GM10847 (cell line): Measurements from ENCODE around the gene IL37.

Experiments used
- POLR2A ChIP-seq: IDR thresholded peaks from 2 replicates; pipeline ENCODE4 v1.6.1; 2011; ENCODE audit not compliant: insufficient read length; ENCODE audit errors: extremely low read depth

Gene IL37

DNA sequence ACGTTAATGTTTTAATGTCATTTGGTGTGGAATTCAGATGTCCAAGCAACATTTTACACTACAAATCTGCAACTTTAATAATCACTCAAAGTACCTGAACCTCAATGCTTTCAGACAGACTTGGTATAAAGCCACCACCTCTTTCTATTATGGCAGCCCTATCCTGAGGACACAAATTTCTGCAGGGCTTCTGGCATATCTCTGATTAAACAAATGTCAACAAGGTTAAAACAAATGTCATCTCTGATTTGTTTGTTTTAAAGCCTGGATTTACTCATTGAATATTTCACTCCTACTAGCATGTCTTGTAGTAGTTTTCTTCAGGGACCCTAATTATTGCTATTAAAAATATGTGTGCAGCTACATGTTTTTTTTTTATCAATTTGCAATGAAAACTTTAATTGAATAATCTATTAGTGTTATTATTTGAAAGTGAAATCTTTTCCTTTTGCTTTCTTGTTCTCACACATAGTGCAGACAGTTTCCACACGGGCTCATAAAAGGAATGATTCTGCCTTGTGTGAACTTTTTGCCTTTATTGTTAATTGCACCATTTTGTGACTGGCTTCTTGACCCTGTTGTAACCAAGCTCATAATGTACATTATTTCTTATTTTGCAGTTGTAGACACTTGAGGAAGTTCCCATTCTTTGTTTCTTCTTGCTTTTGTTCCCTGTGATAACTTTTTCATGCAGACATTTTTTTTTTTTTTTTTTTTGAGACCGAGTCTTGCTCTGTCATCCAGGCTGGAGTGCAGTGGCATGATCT, 30.1 kb downstream of the IL37 start:
- no peak for TF ChIP-seq POLR2A

DNA sequence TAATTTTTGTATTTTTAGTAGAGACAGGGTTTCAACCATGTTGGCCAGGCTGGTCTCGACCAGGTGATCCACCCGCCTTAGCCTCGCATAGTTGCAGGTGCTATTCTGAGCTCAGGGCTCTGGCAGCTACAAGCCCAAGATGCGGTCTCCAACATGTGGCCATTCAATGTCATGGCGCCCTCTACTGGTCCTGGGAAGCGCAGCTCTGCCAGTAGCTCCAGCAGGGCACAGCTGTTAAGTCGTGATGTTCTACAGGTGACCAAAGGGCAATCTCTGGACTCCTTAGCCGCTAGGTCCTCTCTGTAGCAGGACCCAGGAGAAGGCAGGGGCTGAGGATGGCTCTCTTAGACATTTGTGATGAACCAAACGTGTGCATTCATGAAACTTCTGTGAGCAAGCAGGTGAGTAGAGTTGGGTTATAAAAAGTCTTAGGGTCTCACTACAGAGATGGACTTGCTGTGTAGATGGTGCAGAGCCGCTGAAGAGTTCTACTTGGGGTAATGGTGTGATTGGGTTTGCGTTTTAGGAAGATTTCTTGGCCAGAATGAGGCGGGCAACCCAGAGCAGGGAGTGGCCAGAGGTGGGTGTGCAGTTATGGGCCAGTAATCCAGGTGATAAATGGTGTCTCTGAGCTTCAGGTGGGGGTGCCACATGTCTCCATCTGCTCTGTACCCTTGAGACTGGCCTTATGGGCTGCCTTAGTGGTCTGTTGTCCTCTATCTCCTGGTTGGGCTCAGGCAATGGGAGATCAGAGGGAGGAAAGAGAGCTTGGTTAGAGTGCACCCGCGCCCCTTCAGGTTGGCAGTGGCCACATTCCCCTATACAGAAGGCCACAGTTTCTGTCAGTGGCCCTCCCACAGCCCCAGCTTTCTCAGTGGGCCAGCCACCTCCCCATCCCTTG, 31.0 kb downstream of the IL37 start:
- no peak for TF ChIP-seq POLR2A

DNA sequence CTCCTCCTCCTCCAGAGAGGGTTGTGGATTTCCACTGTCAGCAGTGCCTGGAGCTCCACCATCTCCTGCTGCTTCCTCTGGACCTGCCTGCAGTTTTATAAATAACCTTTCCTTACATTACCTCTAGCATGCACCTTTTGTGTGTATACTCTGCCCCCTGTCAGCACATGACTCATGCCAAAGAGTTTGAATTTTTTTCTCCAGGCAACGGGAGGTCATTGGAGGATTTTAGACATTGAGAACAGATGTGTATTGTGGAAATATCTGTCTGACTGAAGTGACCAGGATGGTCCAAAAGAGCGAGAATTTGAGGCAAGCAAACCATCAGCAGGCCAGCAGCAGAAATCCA, 31.7 kb downstream of the IL37 start:
- no peak for TF ChIP-seq POLR2A

DNA sequence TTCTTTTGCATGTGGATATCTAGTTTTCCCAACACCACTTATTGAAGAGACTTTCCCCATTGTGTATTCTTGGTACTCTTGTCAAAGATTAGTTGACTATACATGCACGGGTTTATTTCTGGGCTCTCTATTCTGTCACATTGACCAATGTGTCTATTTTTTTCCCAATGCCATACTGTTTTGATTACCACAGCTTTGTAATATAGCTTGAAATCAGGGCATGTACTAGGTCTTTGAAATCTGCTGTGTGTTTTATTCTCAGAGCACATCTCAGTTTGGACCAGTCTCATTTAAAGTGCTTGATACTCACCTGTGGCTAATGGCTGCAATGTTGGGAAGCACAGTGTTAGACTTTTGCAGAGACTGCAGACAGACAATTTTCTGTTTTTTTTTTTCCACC, 34.0 kb downstream of the IL37 start:
- TF ChIP-seq POLR2A = no peak

DNA sequence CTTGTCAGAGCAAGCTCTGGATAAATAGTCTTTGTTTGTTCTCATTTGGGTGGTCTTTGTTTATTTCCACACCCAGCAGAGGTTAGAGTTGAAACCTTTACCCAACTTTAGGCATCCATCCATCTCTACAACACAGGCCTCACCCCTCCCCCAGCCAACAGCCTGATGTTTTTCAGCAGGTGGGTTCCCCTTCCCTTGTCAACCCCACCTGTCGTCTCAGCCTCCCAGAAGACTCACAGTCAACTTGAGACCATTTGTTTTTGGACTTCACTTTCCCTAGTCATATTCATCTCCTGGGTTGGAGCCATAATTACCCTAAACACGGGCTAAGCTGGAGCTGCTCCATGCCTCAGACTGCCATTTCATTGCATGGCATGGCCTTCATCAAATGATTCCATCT, 35.1 kb downstream of the IL37 start:
- no peak for TF ChIP-seq POLR2A

DNA sequence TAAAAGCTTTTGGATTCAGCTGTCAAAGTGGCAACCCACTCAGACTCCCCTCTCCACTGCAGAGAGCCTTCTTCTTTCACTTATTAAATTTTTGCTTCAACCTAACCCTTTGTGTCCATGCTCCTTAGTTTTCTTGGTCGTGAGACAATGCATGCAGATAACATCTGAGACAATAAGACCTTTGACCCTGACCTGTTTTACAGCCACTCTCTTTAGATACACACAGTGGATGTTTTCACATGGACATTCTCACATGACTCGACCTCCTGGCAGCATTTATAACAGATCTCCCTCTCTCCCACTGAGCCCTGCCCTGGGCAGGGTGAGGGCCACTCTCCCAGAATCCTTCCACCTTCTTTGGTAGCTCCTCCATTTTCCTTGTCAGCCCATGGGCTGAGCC, 36.4 kb downstream of the IL37 start:
- TF ChIP-seq POLR2A = no peak

DNA sequence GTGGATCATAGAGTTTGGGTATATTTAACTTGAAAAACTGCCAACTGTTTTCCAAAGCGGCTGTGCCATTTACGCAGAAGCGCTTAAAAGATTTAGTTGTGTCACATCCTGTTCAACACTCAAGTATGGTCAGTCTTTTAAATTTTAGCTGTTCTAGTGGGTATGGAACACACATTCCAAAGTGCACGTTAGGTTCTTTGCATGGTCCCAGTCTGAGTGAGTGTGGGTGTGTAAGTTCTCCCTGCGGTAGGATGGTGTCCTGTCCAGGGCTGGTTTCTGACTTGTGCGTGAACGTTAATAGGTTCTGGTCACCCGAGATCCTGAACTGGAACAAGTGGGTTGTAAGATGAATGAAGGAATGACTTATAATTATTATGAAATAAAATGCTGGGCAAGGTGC, 38.5 kb downstream of the IL37 start:
- no peak for TF ChIP-seq POLR2A

DNA sequence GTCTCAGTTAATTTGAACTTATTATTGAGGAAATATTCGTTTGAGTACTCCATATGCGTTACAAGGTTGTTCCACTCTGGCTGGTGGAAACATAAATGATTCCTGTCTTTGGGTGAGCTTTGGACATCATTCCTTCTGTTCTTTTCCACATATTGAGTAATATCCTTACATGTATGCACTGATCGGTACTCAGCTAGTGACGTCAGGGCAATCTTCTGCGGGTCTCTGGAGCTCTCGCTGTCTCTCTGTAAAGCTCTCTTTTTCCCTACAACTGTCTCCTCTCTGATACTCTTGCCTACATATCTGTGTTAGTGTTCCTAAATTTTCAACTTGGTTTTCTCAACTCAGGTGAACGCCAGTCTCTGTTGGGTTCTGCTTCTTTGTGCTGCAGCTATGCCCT, 43.4 kb downstream of the IL37 start:
- no peak for TF ChIP-seq POLR2A

DNA sequence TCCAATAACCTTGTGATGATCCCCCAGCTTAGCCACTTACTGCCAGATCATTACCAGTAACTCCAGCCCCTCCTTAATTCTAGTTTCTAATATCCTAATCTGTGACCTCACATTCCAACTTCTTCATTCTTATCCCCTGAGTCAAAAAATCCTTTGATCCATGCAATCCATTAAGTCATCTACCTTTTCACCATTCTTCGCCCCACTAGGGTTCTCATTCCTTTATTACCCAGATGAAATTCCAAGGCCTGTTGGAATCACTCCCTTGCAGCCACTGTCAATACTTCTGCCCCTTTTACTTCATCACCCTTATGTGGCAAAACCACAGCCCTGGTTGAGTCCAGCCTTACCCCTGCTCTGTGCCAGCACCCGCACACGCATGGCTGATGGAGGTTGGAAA, 46.5 kb downstream of the IL37 start:
- no peak for TF ChIP-seq POLR2A

DNA sequence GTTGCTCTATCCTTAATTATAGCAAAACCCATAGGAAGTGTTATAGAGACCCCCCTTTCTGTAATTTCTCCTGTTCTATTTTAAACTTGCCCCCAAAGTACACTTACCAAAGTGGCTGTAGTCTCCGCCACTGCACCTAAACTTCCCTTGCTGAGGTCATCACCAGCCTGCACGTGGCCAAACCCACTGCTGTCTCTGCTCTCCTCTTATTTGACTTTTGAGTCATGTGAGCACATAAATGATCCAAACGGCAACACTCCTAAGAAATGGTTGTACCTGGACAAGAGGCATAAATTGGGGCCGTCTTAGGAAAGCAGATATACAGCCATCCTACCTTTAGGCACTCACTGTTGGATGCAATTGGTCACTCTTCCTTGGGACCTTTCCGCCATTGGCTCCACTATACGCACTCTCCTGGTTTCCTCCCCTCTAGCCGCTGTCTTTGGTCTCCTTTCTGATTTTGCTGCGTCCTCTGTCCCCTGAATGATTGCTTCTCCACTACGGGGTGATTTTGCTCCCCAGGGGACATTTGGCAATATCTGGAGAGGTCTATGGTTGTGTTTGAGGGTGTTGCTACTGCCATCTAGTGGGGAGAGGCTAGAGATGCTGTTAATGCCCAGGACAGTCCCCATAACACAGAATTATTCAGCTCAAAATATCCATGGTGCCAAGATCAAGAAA, 47.6 kb downstream of the IL37 start:
- no peak for TF ChIP-seq POLR2A

DNA sequence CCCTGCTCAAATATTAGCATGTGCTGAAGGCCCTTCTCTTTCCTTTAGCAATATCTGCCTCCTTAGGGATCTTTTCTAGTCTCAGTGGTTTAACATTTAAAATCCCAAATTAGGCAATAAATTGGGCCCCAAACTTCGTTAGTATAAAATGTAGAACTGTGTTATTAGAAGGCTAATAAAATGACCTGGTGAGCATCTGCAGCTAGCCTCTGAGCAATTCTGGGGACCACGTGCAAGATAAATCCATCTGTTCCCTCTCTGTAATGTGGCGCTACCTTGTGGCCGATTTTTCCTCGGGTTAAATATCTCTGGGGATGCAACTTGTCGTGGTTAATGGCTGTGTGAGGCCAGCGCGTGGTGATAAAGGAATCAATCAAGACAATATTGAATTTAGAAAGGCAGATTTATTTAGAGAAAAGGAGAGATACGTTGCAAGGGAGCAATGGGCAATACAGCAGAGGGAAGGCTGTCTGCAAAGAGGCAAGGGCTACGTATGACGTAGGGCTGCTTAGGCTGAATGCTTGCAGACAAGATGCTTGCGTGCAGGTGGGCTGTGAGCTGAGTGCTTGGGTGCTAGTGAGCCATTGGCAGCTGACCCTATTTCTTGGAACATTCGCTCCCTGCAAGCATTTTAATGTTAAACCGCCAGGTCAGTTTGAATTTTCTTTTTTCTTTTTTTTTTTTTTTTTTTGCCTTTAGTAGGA, 48.3 kb downstream of the IL37 start:
- no peak for TF ChIP-seq POLR2A

DNA sequence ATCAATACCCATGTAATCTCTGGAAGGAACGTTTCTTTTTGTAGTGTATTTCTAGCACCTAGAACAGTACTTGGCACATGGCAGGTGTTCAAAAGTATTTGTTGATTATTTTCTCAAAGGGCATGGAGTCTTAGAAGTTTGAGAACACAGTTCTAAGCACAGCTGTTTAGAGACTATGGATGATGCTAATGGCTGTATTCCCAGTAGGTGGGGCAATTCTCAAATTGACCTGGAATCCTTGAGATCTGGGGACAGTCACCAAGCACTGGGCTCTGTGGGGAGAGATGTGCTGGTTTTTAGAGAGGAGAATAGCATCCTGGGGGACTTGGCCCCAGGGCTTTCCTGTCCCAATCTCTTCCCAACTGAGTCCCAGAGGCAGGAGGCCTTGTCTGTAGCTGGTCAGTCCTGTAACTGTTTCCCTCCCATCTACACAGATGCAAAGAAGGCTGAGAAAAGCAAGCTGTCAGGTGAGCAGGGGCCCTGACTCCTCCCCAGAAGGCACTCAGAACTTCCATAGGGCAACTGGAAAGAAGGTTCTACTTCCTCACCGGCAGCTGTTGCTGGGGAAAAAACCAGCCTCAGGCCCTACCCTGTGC, 49.4 kb downstream of the IL37 start:
- no peak for TF ChIP-seq POLR2A

DNA sequence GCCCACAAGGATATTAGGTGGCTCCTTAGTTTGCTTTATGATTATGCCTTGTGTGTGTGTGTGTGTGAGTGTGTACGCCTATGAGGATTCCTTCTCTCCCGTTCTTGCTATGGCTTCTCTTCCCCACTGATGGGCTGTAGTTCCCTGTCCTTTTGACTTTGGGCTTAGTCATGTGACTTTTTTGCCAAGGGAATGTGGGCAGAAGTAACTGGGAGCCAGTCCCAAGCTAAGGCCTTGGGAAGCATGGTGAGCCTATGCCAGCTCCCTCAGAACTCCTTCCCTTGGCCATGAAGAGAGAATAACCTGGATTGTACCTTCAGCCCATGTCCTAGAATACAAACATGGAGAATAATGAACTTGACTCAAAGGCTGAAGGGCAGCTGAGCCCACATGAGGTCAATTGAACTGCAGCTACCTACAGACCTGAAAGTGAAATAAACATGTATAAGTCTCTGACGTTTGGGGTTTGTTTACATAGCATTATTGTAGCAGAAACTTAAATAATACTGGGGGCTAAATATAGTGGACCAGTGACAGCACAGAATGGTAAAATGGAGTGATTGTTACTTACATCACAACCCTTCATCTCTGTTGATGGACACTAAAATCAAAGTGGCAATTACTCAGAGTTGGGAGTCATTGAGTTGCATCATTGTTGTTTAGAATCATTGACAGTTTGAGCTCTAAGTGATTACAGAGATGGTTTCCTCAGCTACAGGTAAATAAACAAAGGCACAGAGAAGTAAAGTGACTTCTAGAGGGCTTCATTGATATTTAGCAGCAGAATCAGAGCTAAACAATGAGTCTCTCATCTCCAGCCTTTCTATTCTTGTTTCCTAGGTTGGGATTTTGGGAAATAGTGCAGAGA, 51.6 kb downstream of the IL37 start:
- no peak for TF ChIP-seq POLR2A

DNA sequence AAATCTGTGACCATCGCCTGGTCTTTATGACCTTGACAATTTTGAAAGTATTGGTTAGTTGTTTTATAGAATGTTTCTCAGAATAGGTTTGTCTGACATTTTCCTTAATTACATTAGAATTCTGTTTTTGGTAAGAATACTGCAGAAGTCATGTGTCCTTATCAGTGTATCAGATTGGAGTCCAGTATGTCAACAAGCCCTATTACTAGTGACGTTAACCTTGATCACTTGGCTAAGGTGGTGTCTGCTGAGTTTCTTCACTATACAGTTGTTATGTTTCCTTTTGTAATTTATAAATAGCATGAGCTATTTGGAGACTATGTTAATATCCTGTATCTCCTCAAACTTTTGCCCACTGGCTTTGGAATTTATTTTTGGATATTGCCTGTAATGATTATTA, 56.1 kb downstream of the IL37 start:
- no peak for TF ChIP-seq POLR2A
